ENCODE data around the gene CFAP410. TPM values are rescaled to one million over a fixed set of nuclear protein-coding genes. Genes with fewer than 3 reads are reported as not detected.

Gene CFAP410
- total and polyA plus RNA-seq, 2 of the 8 experiments (the other 6 are each of a cell fraction or from before 2014, with no cell fraction given), result 10.6 to 12.0 TPM

DNA sequence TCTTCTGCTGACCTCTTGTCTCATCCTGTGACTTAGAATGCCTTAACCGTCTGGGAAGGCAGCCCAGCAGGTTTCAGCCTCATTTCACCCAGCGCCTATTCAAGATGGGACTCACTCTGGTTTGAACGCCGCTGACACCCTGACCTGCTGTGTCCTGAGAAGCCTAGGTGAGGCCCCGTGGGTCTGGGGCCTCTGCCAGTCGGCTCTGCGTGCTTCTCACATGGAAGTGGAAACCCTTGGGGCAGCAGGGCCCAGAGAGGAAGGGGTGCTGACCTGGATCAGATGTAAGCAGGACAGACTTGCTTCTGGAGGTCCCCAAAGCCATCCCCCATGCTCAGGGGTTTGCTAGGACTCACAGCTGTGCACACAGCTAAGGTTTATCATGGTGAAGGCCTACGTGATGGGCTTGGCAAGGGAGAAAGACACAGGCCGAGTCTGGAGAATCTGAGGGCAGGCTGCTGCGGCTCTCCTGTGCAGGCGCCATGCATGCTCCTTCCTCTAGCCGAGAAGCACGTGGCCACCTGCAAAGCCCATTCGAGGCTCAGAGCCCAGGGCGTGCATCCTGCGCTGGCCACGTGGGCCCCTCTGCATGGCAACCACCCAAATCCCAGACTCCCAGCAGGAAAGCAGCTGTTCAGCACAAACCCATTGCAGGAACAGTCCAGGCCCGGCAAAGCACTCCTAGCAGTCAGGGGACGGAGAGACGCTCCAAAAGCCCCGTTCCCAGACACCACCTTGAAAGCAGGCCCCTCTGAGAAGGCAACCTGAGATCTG is 18.1 kb upstream of the CFAP410 start (continued):
- TF ChIP-seq, protein P1, sequence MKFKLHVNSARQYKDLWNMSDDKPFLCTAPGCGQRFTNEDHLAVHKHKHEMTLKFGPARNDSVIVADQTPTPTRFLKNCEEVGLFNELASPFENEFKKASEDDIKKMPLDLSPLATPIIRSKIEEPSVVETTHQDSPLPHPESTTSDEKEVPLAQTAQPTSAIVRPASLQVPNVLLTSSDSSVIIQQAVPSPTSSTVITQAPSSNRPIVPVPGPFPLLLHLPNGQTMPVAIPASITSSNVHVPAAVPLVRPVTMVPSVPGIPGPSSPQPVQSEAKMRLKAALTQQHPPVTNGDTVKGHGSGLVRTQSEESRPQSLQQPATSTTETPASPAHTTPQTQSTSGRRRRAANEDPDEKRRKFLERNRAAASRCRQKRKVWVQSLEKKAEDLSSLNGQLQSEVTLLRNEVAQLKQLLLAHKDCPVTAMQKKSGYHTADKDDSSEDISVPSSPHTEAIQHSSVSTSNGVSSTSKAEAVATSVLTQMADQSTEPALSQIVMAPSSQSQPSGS (IDR thresholded peaks at IDR 0.05; ENCODE audit: low read length), result no peak
- no peak for TF ChIP-seq BCL11A (IDR thresholded peaks at IDR 0.05; ENCODE audit: low read depth in 2 of 2, low read length in 2 of 2)

All from H1 (cell line).